Ishikawa (cell line): ENCODE measurements around the gene RASA1.

Source experiments
- EP300 ChIP-seq: IDR thresholded peaks from 2 replicates; pipeline ENCODE4 v1.6.1; 2012; ENCODE audit warnings: borderline replicate concordance
- RAD21 ChIP-seq: IDR thresholded peaks from 2 replicates; pipeline ENCODE4 v1.6.1; 2012; ENCODE audit warnings: low read depth
- TCF12 ChIP-seq: IDR thresholded peaks from 2 replicates; pipeline ENCODE4 v1.6.1; 2012; ENCODE audit warnings: low read depth

DNA sequence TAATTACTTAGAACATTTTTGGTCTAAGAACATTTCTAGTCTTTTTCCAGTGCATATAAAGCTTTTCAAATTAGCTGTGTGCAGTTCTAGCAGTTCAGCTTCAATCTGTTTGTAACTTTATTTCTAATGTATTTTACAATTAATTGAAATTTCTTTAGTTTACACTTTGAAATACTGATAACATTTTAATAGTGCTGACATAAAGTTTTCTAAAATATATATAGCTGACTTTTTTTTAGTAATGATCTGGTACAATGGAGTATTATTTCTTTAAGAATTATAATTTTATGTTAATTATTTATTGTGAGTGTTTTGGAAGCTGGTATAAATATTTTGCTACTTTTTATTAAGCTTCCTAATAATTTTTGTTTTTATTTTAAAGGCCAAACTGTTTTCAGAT lies 101.7 kb downstream of the RASA1 start:
- no peak for TF ChIP-seq EP300
- TF ChIP-seq RAD21 = no peak
- TF ChIP-seq TCF12 = no peak
